Gastroesophageal sphincter (tissue), 4 donors: ENCODE data around the gene GALNT7. TPM values are rescaled to one million over a fixed set of nuclear protein-coding genes. Genes with fewer than 3 reads are reported as not detected.

Source experiments
- ATAC-seq: fragments of 150-250 bp; one replicate; pipeline ENCODE4 v1.9.1; 2016; ENCODE audit warnings: mild to moderate bottlenecking, moderate library complexity
- H3K27ac ChIP-seq, 4 donors: fragments of 200-600 bp; sonication (generic) in 3 of 4; 1 replicate in 3 of 4; 2 replicates in 1 of 4; pipeline ENCODE4 v1.5.1; 2016 to 2019
- H3K27me3 ChIP-seq: fragments of 200-600 bp; sonication (generic); one replicate; pipeline ENCODE4 v1.5.1; 2019
- H3K36me3 ChIP-seq, 2 donors: fragments of 200-600 bp; sonication (generic); one replicate each; pipeline ENCODE4 v1.5.1; 2019; ENCODE audit warnings: control low read depth in 1 of 2
- H3K4me1 ChIP-seq, 3 donors: fragments of 200-600 bp; sonication (generic); 1 replicate in 2 of 3; 2 replicates in 1 of 3; pipeline ENCODE4 v1.5.1; 2016 to 2019; ENCODE audit warnings: control low read depth in 2 of 3
- H3K4me3 ChIP-seq, 2 donors: fragments of 200-600 bp; sonication (generic); one replicate each; pipeline ENCODE4 v1.5.1; 2019; ENCODE audit warnings: mild to moderate bottlenecking in 1 of 2, moderate library complexity in 1 of 2
- H3K9me3 ChIP-seq, 3 donors: fragments of 200-600 bp; sonication (generic); one replicate each; pipeline ENCODE4 v1.5.1; 2017 to 2019; ENCODE audit warnings: control low read depth in 2 of 3
- EP300 ChIP-seq: sonication (generic); formaldehyde crosslinking; IDR thresholded peaks from one replicate; pipeline ENCODE4 v1.6.1; 2017; ENCODE audit warnings: antibody characterized with exemption, mild to moderate bottlenecking
- POLR2A ChIP-seq, 2 donors: fragments of 450-650 bp; IDR thresholded peaks; one replicate each; pipeline ENCODE4 v1.6.1; 2017; ENCODE audit warnings: antibody characterized with exemption in 2 of 2, mild to moderate bottlenecking in 2 of 2, moderate library complexity in 1 of 2
- POLR2AphosphoS5 ChIP-seq: sonication (generic); formaldehyde crosslinking; IDR thresholded peaks from one replicate; pipeline ENCODE4 v1.6.1; 2017; ENCODE audit warnings: antibody characterized with exemption
- WGBS, 2 donors: methylation state at CpG; one replicate each; pipeline ENCODE4 v1.1.5; 2018; ENCODE audit warnings: low coverage in 1 of 2; 5-methylcytosine and 5-hydroxymethylcytosine counted together
- total RNA-seq, 4 donors: library from RNA; depleted of rRNA; stranded (reverse); fragments of >200 nt; gene quantifications; one replicate each; pipeline ENCODE4 v1.1.0, GENCODE V29; 2016
- TF ChIP-seq, protein P1 (sequence below), 4 experiments: fragments of 200-600 bp in 2 of 4; fragments of 450-650 bp in 2 of 4; sonication (generic) in 1 of 4; IDR thresholded peaks; one replicate each; pipeline ENCODE4 v1.5.1; 2017 to 2019; ENCODE audit warnings: antibody characterized with exemption in 4 of 4, mild to moderate bottlenecking in 2 of 4, moderate library complexity in 2 of 4

The GALNT7 gene
- total RNA-seq, 4 donors from 2014 or later = 13.7 to 30.3 (median 17.5) TPM

GRCh38 chr4:173242466-173243250 is 74.0 kb downstream of the GALNT7 start:
- WGBS, 2 donors = 100% methylated on average over 1 of the region's 3 CpGs; no CpG with 5 or more reads in 1 of the 2 donors

DNA sequence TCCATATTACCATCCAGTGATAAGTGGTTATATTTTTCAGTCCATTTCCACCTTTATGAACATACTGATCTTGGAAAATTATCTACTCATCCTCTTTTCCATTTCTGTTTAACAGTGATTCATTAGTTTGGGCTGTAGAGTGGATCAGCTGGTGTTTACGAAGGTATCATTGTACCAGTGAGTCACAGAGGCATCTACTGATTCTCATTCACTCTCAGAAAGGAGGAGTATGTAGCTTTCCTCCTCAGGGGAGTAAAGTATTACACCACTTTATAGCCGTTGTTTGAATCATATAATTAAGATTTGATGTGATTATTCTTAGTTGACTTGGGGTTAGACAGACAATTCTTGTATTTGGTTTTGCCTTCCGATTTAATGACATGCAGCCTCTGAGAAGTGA is 74.7 kb downstream of the GALNT7 start:
- 78 to 83% methylated on average over 2 to 3 of the region's 3 CpGs for WGBS, 2 donors
- TF ChIP-seq, protein P1, sequence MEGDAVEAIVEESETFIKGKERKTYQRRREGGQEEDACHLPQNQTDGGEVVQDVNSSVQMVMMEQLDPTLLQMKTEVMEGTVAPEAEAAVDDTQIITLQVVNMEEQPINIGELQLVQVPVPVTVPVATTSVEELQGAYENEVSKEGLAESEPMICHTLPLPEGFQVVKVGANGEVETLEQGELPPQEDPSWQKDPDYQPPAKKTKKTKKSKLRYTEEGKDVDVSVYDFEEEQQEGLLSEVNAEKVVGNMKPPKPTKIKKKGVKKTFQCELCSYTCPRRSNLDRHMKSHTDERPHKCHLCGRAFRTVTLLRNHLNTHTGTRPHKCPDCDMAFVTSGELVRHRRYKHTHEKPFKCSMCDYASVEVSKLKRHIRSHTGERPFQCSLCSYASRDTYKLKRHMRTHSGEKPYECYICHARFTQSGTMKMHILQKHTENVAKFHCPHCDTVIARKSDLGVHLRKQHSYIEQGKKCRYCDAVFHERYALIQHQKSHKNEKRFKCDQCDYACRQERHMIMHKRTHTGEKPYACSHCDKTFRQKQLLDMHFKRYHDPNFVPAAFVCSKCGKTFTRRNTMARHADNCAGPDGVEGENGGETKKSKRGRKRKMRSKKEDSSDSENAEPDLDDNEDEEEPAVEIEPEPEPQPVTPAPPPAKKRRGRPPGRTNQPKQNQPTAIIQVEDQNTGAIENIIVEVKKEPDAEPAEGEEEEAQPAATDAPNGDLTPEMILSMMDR (IDR thresholded peaks at IDR 0.05) = no peak
- TF ChIP-seq POLR2A (IDR thresholded peaks at IDR 0.05) = no peak
- no peak for TF ChIP-seq POLR2AphosphoS5
- no peak for TF ChIP-seq EP300
- no peak overlapping the region for H3K4me3 ChIP-seq
- no peaks in the 10 kb centered on the region for H3K4me1 ChIP-seq
- peak; percentile 62 for ATAC-seq
- peaks cover 0 to 4% of the 10 kb centered on the region in 2 donors for H3K36me3 ChIP-seq
- no peak overlapping the region for H3K27ac ChIP-seq
- H3K27me3 ChIP-seq = no peaks in the 10 kb centered on the region
- H3K9me3 ChIP-seq = no peaks in the 10 kb centered on the region

More at GRCh38 chr4:173242466-173243250, 74.0 kb downstream of the GALNT7 start:
- Histone ChIP-seq H3K9me3 (no peaks in the 10 kb centered on the region), H3K27ac (no peak overlapping the region), H3K4me3 (no peak overlapping the region), H3K36me3 (no peaks in the 10 kb centered on the region), H3K27me3 (no peaks in the 10 kb centered on the region), H3K4me1 (peaks cover 0 to 2% (median 0%) of the 10 kb centered on the region in 3 donors)
- TF ChIP-seq POLR2AphosphoS5 = no peak
- TF ChIP-seq EP300 = no peak
- TF ChIP-seq POLR2A (IDR thresholded peaks at IDR 0.05) = no peak
- no peak for ATAC-seq

DNA sequence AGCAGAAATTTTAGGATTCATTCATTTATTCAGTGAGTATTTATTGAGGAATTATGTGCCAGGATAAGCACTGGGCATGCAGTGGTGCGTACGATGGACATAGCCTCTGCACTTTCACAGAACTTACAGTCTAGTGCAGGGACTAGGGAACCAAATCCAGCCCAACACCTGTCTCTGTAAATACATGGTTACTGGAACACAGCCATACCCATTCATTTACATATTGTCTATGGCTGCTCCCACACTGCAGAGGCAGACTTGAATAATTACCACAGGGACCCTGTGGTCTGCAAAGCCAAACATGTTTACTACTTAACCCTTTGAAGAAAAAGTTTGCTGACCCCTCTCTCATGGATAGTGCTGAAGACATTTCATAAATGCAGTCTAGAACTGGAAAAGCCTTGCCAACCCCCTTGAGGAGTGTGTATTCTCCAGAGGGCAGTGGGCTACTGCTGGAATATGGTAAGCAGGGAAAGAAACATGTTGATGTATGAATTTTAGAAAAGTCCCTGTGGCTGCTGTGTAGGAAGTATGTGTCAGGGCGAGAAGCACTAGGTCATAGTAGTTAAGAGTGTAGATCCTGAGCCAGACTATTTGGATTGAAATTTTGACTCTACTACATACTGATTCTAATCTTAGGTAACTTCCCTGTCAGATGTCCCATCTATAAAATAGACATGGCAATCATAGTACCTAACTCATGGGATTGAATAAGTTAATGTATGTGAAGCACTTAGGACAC is 75.5 kb downstream of the GALNT7 start:
- H3K4me1 ChIP-seq = no peaks in the 10 kb centered on the region
- TF ChIP-seq EP300 (no peak), POLR2A (IDR thresholded peaks at IDR 0.05) (no peak), POLR2AphosphoS5 (no peak)
- TF ChIP-seq, protein P1 (IDR thresholded peaks at IDR 0.05) = no peak
- no peak overlapping the region for H3K27ac ChIP-seq
- 100% methylated on average over 3 of the region's 3 CpGs for WGBS, 2 donors
- no peak for ATAC-seq
- H3K9me3 ChIP-seq = no peaks in the 10 kb centered on the region
- H3K36me3 ChIP-seq = peaks cover 0 to 6% of the 10 kb centered on the region in 2 donors
- no peaks in the 10 kb centered on the region for H3K27me3 ChIP-seq
- no peak overlapping the region for H3K4me3 ChIP-seq

DNA sequence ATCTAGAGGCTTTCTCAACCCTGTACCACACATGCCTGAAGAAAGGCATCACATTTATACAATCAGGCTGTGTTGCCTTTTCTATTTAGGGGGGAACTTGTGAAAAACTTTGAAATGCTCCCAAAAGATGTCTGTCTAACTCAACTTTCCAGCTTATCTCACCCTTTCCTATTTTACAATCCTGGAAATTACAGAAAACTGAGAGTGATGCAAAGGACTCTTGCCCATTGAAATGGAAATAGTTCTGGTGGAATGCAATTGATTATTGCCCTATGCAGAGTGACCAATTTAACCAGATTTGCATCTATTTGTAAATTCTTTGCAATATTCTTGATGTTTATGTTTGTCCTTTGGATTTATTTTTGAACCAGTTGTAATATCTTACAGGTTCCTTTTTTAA is 77.3 kb downstream of the GALNT7 start:
- Histone ChIP-seq H3K27me3 (no peaks in the 10 kb centered on the region), H3K27ac (no peak overlapping the region), H3K4me3 (no peak overlapping the region), H3K36me3 (peaks cover 0 to 6% of the 10 kb centered on the region in 2 donors), H3K9me3 (no peaks in the 10 kb centered on the region), H3K4me1 (no peaks in the 10 kb centered on the region)
- TF ChIP-seq, protein P1 (IDR thresholded peaks at IDR 0.05) = no peak
- TF ChIP-seq EP300 (no peak), POLR2A (IDR thresholded peaks at IDR 0.05) (no peak), POLR2AphosphoS5 (no peak)
- no peak for ATAC-seq

GRCh38 chr4:173246719-173247118 is 78.1 kb downstream of the GALNT7 start:
- no peaks in the 10 kb centered on the region for H3K27me3 ChIP-seq
- H3K36me3 ChIP-seq = peaks cover 0 to 6% of the 10 kb centered on the region in 2 donors
- TF ChIP-seq POLR2AphosphoS5 = no peak
- TF ChIP-seq, protein P1 (IDR thresholded peaks at IDR 0.05) = no peak
- no peak for TF ChIP-seq EP300
- TF ChIP-seq POLR2A (IDR thresholded peaks at IDR 0.05) = no peak
- no peak overlapping the region for H3K4me3 ChIP-seq
- H3K27ac ChIP-seq = no peak overlapping the region
- H3K9me3 ChIP-seq = no peaks in the 10 kb centered on the region
- 53 to 73% methylated on average over 2 to 3 of the region's 3 CpGs for WGBS, 2 donors
- ATAC-seq = no peak
- H3K4me1 ChIP-seq = peaks cover 0 to 6% (median 0%) of the 10 kb centered on the region in 3 donors
